K562 (cell line): ENCODE results near the gene CALML3. TPM values are rescaled to one million over a fixed set of nuclear protein-coding genes. Genes with fewer than 3 reads are reported as not detected.

Experiments
- ATAC-seq: fragments of 200-7000 bp; cut with Tn5 transposase; 3 replicates; pipeline ENCODE4 v1.9.1; 2020; ENCODE audit warnings: moderate library complexity
- BruUV-seq: library from RNA; stranded (reverse); fragments of 400-500 nt; replicated peaks from 2 replicates; lab custom pipeline; 2021; lab: Mats Ljungman, UMichigan
- CTCF ChIA-PET: fragments of 300-600 bp; formaldehyde crosslinking; extraction: SDS; loops from one replicate; lab custom pipeline; 2021; ENCODE audit warnings: low intra/inter-chr PET ratio; lab: Yijun Ruan, JAX
- POLR2A ChIA-PET: fragments of 300-600, 350-650 bp; sonication (Branson Sonifier 250); formaldehyde crosslinking; extraction: SDS; loops from one replicate; lab custom pipeline; 2021; ENCODE audit warnings: antibody characterized with exemption, inconsistent platforms; lab: Yijun Ruan, JAX
- DNase-seq, 4 experiments: peaks; one replicate each; pipeline versions ENCODE4 v3.0.0 to v3.0.0-alpha.2; 2011 to 2018; ENCODE audit warnings: low spot score in 3 of 4, mixed read lengths in 3 of 4; ENCODE audit errors: extremely low read depth in 1 of 4
- FAIRE-seq: peaks from 2 replicates; lab custom pipeline; 2011; peaks lifted over from hg19 to GRCh38; lab: Jason Lieb, UNC
- H2AFZ ChIP-seq: 2 replicates; pipeline ENCODE4 v1.6.0; 2011; ENCODE audit warnings: low read depth, low read length, control low read depth, inconsistent platforms
- H3K27ac ChIP-seq: fragments of 200-600 bp; 3 replicates; pipeline ENCODE4 v1.8.0; 2011; ENCODE audit warnings: low read depth, mild to moderate bottlenecking, control low read depth, inconsistent platforms, low read length, moderate library complexity, mixed read lengths; ENCODE audit errors: extremely low read depth
- H3K27me3 ChIP-seq, 2 experiments: fragments of 300-600 bp in 1 of 2; 2 replicates in 1 of 2; 3 replicates in 1 of 2; pipeline versions ENCODE4 v1.6.0 to v1.8.0; 2011; ENCODE audit warnings: inconsistent platforms in 2 of 2, low read length in 2 of 2, mild to moderate bottlenecking in 1 of 2, mixed read lengths in 1 of 2, moderate library complexity in 1 of 2; ENCODE audit not compliant: control insufficient read depth in 2 of 2, insufficient read depth in 2 of 2
- H3K36me3 ChIP-seq: fragments of 300-600 bp; 3 replicates; pipeline ENCODE4 v1.8.0; 2011; ENCODE audit warnings: mild to moderate bottlenecking, low read length, inconsistent platforms; ENCODE audit not compliant: control insufficient read depth, insufficient read depth
- H3K4me1 ChIP-seq, 2 experiments: fragments of 200-600 bp in 1 of 2; replicated peaks in 1 of 2; 2 replicates in 1 of 2; 3 replicates in 1 of 2; pipeline versions ENCODE4 v1.5.1 to v1.8.0; 2011; ENCODE audit warnings: inconsistent platforms in 2 of 2, low read length in 2 of 2, mild to moderate bottlenecking in 1 of 2, mixed read lengths in 1 of 2, moderate library complexity in 1 of 2; ENCODE audit not compliant: control insufficient read depth in 2 of 2, insufficient read depth in 2 of 2
- H3K4me2 ChIP-seq: 2 replicates; pipeline ENCODE4 v1.6.1; 2011; ENCODE audit warnings: low read length, control low read depth, inconsistent platforms, mixed read lengths; ENCODE audit not compliant: insufficient read depth
- H3K4me3 ChIP-seq: fragments of 200-600 bp; sonication (generic), shearing (Covaris generic); 2 replicates; pipeline ENCODE4 v1.5.1; 2016; ENCODE audit warnings: control low read depth, inconsistent platforms
- H3K79me2 ChIP-seq: fragments of 200-600 bp; 3 replicates; pipeline ENCODE4 v1.8.0; 2011; ENCODE audit warnings: low read length, inconsistent platforms; ENCODE audit not compliant: control insufficient read depth, insufficient read depth
- H3K9ac ChIP-seq, 2 experiments: 2 replicates each; pipeline versions ENCODE4 v1.6.0 to v1.6.1; 2011; ENCODE audit warnings: low read depth in 2 of 2, low read length in 2 of 2, control low read depth in 1 of 2, inconsistent platforms in 1 of 2, mild to moderate bottlenecking in 1 of 2, mixed read lengths in 1 of 2; ENCODE audit not compliant: insufficient read depth in 1 of 2
- H3K9me1 ChIP-seq: one replicate; pipeline ENCODE4 v1.6.0; 2011; ENCODE audit warnings: inconsistent platforms, mild to moderate bottlenecking, low read length, moderate library complexity; ENCODE audit not compliant: control insufficient read depth, insufficient read depth
- H3K9me3 ChIP-seq: replicated peaks from 2 replicates; pipeline ENCODE4 v1.5.1; 2011; ENCODE audit warnings: low read depth, low read length, inconsistent platforms; ENCODE audit not compliant: control insufficient read depth, insufficient read depth
- H4K20me1 ChIP-seq: replicated peaks from 2 replicates; pipeline ENCODE4 v1.6.1; 2011; ENCODE audit warnings: low read length, inconsistent platforms, mixed read lengths; ENCODE audit not compliant: control insufficient read depth, insufficient read depth
- CBX1 ChIP-seq: sonication (generic); IDR thresholded peaks from 2 replicates; pipeline ENCODE4 v1.6.1; 2016; ENCODE audit warnings: antibody characterized with exemption, low read depth, mild to moderate bottlenecking
- DDX20 ChIP-seq: fragments of 450-650 bp; IDR thresholded peaks from 2 replicates; pipeline ENCODE4 v1.6.1; 2016; ENCODE audit warnings: missing genetic modification characterization, low read depth, mild to moderate bottlenecking, missing compliant biosample characterization, moderate library complexity
- NFIX ChIP-seq: fragments of 250-450 bp; sonication (Bioruptor Pico); IDR thresholded peaks from 2 replicates; pipeline ENCODE4 v1.4.0; 2020; ENCODE audit warnings: low read depth, mild to moderate bottlenecking, moderate library complexity
- ZNF121 ChIP-seq: sonication (generic); formaldehyde crosslinking; conservative IDR thresholded peaks from 2 replicates; pipeline ENCODE4 v1.8.0; 2022; ENCODE audit warnings: missing genetic modification reagents
- ZNF239 ChIP-seq: fragments of 250-450 bp; sonication (Bioruptor Pico); IDR thresholded peaks from 2 replicates; pipeline ENCODE4 v1.4.0; 2020; ENCODE audit warnings: mild to moderate bottlenecking
- WGBS: fragments of 100-300 bp; shearing (Covaris generic); methylation state at CpG from one replicate; pipeline ENCODE4 v1.1.6; 2016; ENCODE audit warnings: low coverage, mixed read lengths; ENCODE audit not compliant: insufficient coverage; ENCODE audit errors: missing lambda C conversion rate; 5-methylcytosine and 5-hydroxymethylcytosine counted together
- in situ Hi-C: fragments of 300-500 bp; cut with MboI; formaldehyde crosslinking; loops from 4 replicates; pipeline ENCODE4 v1.15.0; 2018; ENCODE audit warnings: inconsistent platforms, mixed read lengths
- intact Hi-C: fragments of 100-400 bp; cut with micrococcal nuclease; formaldehyde crosslinking; loops from 2 replicates; pipeline ENCODE4 v1.14.2; 2022
- polyA plus RNA-seq, 8 experiments: library from polyadenylated mRNA; depleted of rRNA in 4 of 8; stranded (reverse) in 5 of 8; unstranded in 3 of 8; fragments of >200 nt; fragmentation: Nextera tagmentation in 2 of 8; fragmentation: Illumina TruSeq in 1 of 8; extraction: Ambion mirVana in 2 of 8; extraction: Trizol in 1 of 8; gene quantifications; 2 replicates each; pipeline versions ENCODE4 v1.2.1 to v1.2.3, GENCODE V29; 2011 to 2014; ENCODE audit warnings: inconsistent platforms in 1 of 8, missing spikeins in 1 of 8
- total RNA-seq, 7 experiments: library from RNA; depleted of rRNA in 6 of 7; stranded (reverse); fragments of >200 nt in 6 of 7; fragmentation: Illumina TruSeq in 2 of 7; extraction: Trizol in 2 of 7; gene quantifications; 2 replicates each; pipeline versions ENCODE4 v1.2.1 to v1.2.3, GENCODE V29; 2011 to 2021; ENCODE audit warnings: low replicate concordance in 1 of 7
- TF ChIP-seq, protein P1 (sequence below), 2 experiments: fragments of 450-650 bp in 1 of 2; sonication (generic) in 1 of 2; formaldehyde crosslinking in 1 of 2; IDR thresholded peaks; 2 replicates each; pipeline versions ENCODE4 v1.7.1 to v1.9.0; 2016 to 2022; ENCODE audit warnings: inconsistent platforms in 1 of 2, mild to moderate bottlenecking in 1 of 2, missing genetic modification reagents in 1 of 2

CALML3 gene
- total and polyA plus RNA-seq, 9 of the 15 experiments (the other 6 are each of a cell fraction or from before 2014, with no cell fraction given) = not detected

DNA sequence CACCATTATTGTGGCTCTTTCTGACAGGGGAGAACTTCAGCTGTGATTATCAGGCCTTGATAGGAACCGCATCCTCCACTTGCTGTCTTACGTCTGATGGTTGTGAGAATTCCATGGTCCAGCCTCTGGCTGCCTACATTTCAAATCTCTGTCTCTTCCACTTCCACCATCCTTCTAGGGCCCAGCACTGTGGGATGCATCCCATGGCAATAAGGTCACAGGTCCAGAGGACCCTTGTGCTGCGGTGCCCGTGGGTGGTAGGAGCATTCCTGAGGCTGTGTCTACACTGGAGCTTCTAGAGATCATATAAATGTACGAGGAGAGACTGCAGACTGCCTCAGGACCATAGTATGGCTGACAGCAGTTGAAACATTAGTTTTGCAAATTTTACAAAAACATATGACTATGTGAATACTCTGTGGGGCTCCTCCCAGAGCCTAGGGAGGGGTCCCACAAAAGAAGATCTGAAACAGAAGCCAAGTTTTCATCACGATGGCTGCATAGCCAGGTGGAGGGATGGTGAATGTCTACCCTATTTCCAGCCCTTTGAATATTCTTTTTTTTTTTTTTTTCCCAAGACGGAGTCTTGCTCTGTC, 11.8 kb downstream of the CALML3 start:
- WGBS = 51% methylated on average over 6 of the region's 7 CpGs
- in situ Hi-C loops = no loop called here
- Histone ChIP-seq H3K4me1 (peaks cover 13 to 21% of the 10 kb centered on the region in 2 experiments), H3K9me1 (no peaks in the 10 kb centered on the region), H4K20me1 (no peaks in the 10 kb centered on the region), H3K79me2 (no peaks in the 10 kb centered on the region), H3K9ac (no peak overlapping the region), H3K27me3 (no peaks in the 10 kb centered on the region), H3K36me3 (no peaks in the 10 kb centered on the region), H3K4me2 (no peak overlapping the region), H3K9me3 (no peaks in the 10 kb centered on the region), H2AFZ (no peak overlapping the region), H3K27ac (no peak overlapping the region), H3K4me3 (no peak overlapping the region)
- intact Hi-C loops = no loop called here
- CTCF ChIA-PET = no interaction called here
- POLR2A ChIA-PET = no interaction called here
- DNase-seq = no peak
- no peak for FAIRE-seq
- BruUV-seq = no TSS peak
- no peak for TF ChIP-seq NFIX
- TF ChIP-seq ZNF239 = peak; percentile 36; the same call in 1 of the 2 replicates
- ATAC-seq = no peak

DNA sequence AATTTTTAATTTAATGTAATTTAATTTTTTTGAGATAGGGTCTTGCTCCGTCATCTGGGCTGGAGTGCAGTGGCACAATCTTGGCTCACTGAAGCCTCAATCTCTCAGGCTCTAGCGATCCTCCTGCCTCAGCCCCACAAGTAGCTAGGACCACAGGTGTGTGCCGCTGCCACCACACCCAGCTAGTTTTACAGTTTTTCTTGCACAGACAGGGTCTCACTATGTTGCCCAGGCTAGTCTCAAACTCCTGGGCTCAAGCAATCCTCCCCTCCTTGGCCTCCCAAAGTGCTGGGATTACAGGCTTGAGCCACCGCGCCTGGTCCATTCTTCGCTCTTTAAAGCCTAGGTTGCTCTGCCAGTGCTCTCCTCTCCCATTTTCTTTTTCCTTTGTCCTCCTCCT, 12.9 kb downstream of the CALML3 start:
- no peak for FAIRE-seq
- H3K9me1 ChIP-seq = no peaks in the 10 kb centered on the region
- 97% methylated on average over 6 of the region's 6 CpGs for WGBS
- no peak overlapping the region for H3K27ac ChIP-seq
- no peaks in the 10 kb centered on the region for H3K27me3 ChIP-seq
- no peak for ATAC-seq
- no peak for DNase-seq
- no peak overlapping the region for H3K4me2 ChIP-seq
- ChIA-PET POLR2A (no interaction called here), CTCF (no interaction called here)
- no peaks in the 10 kb centered on the region for H3K79me2 ChIP-seq
- H3K9ac ChIP-seq = no peak overlapping the region
- no peaks in the 10 kb centered on the region for H3K36me3 ChIP-seq
- no peak overlapping the region for H3K4me3 ChIP-seq
- no peaks in the 10 kb centered on the region for H3K9me3 ChIP-seq
- H4K20me1 ChIP-seq = no peaks in the 10 kb centered on the region
- peaks cover 13 to 21% of the 10 kb centered on the region in 2 experiments for H3K4me1 ChIP-seq
- in situ Hi-C loops = no loop called here
- no peak overlapping the region for H2AFZ ChIP-seq
- intact Hi-C loops = no loop called here
- BruUV-seq = no TSS peak
- TF ChIP-seq DDX20 (tag) (no peak), CBX1 (no peak), ZNF121 (CRISPR knock-in tag) (peak; percentile 65)
- TF ChIP-seq, protein P1, sequence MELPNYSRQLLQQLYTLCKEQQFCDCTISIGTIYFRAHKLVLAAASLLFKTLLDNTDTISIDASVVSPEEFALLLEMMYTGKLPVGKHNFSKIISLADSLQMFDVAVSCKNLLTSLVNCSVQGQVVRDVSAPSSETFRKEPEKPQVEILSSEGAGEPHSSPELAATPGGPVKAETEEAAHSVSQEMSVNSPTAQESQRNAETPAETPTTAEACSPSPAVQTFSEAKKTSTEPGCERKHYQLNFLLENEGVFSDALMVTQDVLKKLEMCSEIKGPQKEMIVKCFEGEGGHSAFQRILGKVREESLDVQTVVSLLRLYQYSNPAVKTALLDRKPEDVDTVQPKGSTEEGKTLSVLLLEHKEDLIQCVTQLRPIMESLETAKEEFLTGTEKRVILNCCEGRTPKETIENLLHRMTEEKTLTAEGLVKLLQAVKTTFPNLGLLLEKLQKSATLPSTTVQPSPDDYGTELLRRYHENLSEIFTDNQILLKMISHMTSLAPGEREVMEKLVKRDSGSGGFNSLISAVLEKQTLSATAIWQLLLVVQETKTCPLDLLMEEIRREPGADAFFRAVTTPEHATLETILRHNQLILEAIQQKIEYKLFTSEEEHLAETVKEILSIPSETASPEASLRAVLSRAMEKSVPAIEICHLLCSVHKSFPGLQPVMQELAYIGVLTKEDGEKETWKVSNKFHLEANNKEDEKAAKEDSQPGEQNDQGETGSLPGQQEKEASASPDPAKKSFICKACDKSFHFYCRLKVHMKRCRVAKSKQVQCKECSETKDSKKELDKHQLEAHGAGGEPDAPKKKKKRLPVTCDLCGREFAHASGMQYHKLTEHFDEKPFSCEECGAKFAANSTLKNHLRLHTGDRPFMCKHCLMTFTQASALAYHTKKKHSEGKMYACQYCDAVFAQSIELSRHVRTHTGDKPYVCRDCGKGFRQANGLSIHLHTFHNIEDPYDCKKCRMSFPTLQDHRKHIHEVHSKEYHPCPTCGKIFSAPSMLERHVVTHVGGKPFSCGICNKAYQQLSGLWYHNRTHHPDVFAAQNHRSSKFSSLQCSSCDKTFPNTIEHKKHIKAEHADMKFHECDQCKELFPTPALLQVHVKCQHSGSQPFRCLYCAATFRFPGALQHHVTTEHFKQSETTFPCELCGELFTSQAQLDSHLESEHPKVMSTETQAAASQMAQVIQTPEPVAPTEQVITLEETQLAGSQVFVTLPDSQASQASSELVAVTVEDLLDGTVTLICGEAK (IDR thresholded peaks at IDR 0.05) = no peak
- TF ChIP-seq, protein P1 (CRISPR knock-in tag; IDR thresholded peaks at IDR 0.05) = no peak
